ENCODE measurements around the gene ST7.

The ST7 gene

GRCh38 chr7:116918704-116919103 is 34.6 kb upstream of the ST7 start (continued):
- TF ChIP-seq PATZ1 (CRISPR knock-in tag; IDR thresholded peaks at IDR 0.05; ENCODE audit: borderline replicate concordance): no peak
- TF ChIP-seq RARB (CRISPR knock-in tag; IDR thresholded peaks at IDR 0.05): no peak
- no peak for TF ChIP-seq ARNTL (CRISPR knock-in tag; IDR thresholded peaks at IDR 0.05; ENCODE audit: borderline replicate concordance, low read depth)
- no peak for TF ChIP-seq SNAI2 (CRISPR knock-in tag; IDR thresholded peaks at IDR 0.05)
- no peak for TF ChIP-seq PPARA (CRISPR knock-in tag; IDR thresholded peaks at IDR 0.05; ENCODE audit: borderline replicate concordance)
- no peak for TF ChIP-seq GLIS3 (CRISPR knock-in tag; IDR thresholded peaks at IDR 0.05)

- TF ChIP-seq GLIS3 (CRISPR knock-in tag; IDR thresholded peaks at IDR 0.05): no peak
Measured at GRCh38 chr7:116920359-116920758, 32.9 kb upstream of the ST7 start.

GRCh38 chr7:116922545-116922944 is 30.8 kb upstream of the ST7 start:
- ATAC-seq: no peak

More at GRCh38 chr7:116920359-116920758, 32.9 kb upstream of the ST7 start:
- no peak for ATAC-seq

More at GRCh38 chr7:116922545-116922944, 30.8 kb upstream of the ST7 start:
- TF ChIP-seq RARB (CRISPR knock-in tag; IDR thresholded peaks at IDR 0.05) (no peak), ZC3H10 (CRISPR knock-in tag; IDR thresholded peaks at IDR 0.05) (no peak), ZNF565 (CRISPR knock-in tag; conservative IDR thresholded peaks at IDR 0.05; ENCODE audit: low read depth) (no peak), OSR1 (CRISPR knock-in tag; IDR thresholded peaks at IDR 0.05) (no peak), CSDC2 (CRISPR knock-in tag; IDR thresholded peaks at IDR 0.05) (no peak), PATZ1 (CRISPR knock-in tag; IDR thresholded peaks at IDR 0.05; ENCODE audit: borderline replicate concordance) (no peak), TSHZ2 (CRISPR knock-in tag; IDR thresholded peaks at IDR 0.05) (no peak), TCF4 (CRISPR knock-in tag; IDR thresholded peaks at IDR 0.05; ENCODE audit: borderline replicate concordance) (no peak), ISL1 (CRISPR knock-in tag; IDR thresholded peaks at IDR 0.05) (no peak), POU6F1 (CRISPR knock-in tag; IDR thresholded peaks at IDR 0.05; ENCODE audit: borderline replicate concordance, low read depth) (no peak), PPARA (CRISPR knock-in tag; IDR thresholded peaks at IDR 0.05; ENCODE audit: borderline replicate concordance) (no peak), BACH2 (CRISPR knock-in tag; IDR thresholded peaks at IDR 0.05; ENCODE audit: borderline replicate concordance) (no peak), GLIS3 (CRISPR knock-in tag; IDR thresholded peaks at IDR 0.05) (no peak), CREB5 (CRISPR knock-in tag; IDR thresholded peaks at IDR 0.05; ENCODE audit: low read depth) (no peak)

All from SK-N-SH treated with all-trans-retinoic acid at 6 μM for 48 hours (cell line).